Activated T-cell treated with anti-CD3 and anti-CD28 coated beads for 48 hours (primary cell): ENCODE results near the gene SLC30A3.

Experiments used
- DNase-seq: peaks from one replicate; pipeline ENCODE4 v3.0.0-alpha.2; 2020; ENCODE audit warnings: low read depth

SLC30A3 gene

GRCh38 chr2:27256855-27257454 is 5.9 kb downstream of the SLC30A3 start:
- no peak for DNase-seq

- no peak for DNase-seq
These were observed 7.2 kb downstream of the SLC30A3 start for GRCh38 chr2:27255660-27256059.

- no peak for DNase-seq
These were observed 7.7 kb downstream of the SLC30A3 start for GRCh38 chr2:27255187-27255586.

- no peak for DNase-seq
These were observed 11.1 kb downstream of the SLC30A3 start for GRCh38 chr2:27251766-27252165.

GRCh38 chr2:27250652-27251379 is 12.0 kb downstream of the SLC30A3 start:
- no peak for DNase-seq

GRCh38 chr2:27249891-27250651 is 12.8 kb downstream of the SLC30A3 start:
- peak; percentile 73 for DNase-seq

GRCh38 chr2:27249159-27249890 is 13.5 kb downstream of the SLC30A3 start:
- DNase-seq = no peak

- no peak for DNase-seq
These were observed 15.0 kb downstream of the SLC30A3 start for GRCh38 chr2:27247893-27248292.

- no peak for DNase-seq
These were observed 17.2 kb downstream of the SLC30A3 start for GRCh38 chr2:27245626-27246025.

- DNase-seq = no peak
These were observed 17.7 kb downstream of the SLC30A3 start for GRCh38 chr2:27245116-27245515.

- DNase-seq = no peak
These were observed 19.3 kb downstream of the SLC30A3 start for GRCh38 chr2:27243391-27244130.

- no peak for DNase-seq
These were observed 20.3 kb downstream of the SLC30A3 start for GRCh38 chr2:27242614-27242951.

- no peak for DNase-seq
These were observed 20.9 kb downstream of the SLC30A3 start for GRCh38 chr2:27241761-27242613.

GRCh38 chr2:27240406-27240805 is 22.4 kb downstream of the SLC30A3 start:
- DNase-seq = no peak

GRCh38 chr2:27238976-27239375 is 23.9 kb downstream of the SLC30A3 start:
- no peak for DNase-seq

GRCh38 chr2:27237341-27237945 is 25.4 kb downstream of the SLC30A3 start:
- no peak for DNase-seq

- DNase-seq = no peak
These were observed 26.2 kb downstream of the SLC30A3 start for GRCh38 chr2:27236626-27237025.

GRCh38 chr2:27236136-27236535 is 26.7 kb downstream of the SLC30A3 start:
- no peak for DNase-seq

- no peak for DNase-seq
These were observed 29.5 kb downstream of the SLC30A3 start for GRCh38 chr2:27233341-27233740.

- no peak for DNase-seq
These were observed 30.9 kb downstream of the SLC30A3 start for GRCh38 chr2:27231921-27232320.
